GM21515 (cell line): ENCODE results near the gene ACSL6.

ENCODE experiments used
- ATAC-seq: cut with Tn5 transposase; IDR thresholded peaks from one replicate; pipeline ENCODE4 v1.9.1; 2021; ENCODE audit not compliant: unreplicated experiment

ACSL6 gene

DNA sequence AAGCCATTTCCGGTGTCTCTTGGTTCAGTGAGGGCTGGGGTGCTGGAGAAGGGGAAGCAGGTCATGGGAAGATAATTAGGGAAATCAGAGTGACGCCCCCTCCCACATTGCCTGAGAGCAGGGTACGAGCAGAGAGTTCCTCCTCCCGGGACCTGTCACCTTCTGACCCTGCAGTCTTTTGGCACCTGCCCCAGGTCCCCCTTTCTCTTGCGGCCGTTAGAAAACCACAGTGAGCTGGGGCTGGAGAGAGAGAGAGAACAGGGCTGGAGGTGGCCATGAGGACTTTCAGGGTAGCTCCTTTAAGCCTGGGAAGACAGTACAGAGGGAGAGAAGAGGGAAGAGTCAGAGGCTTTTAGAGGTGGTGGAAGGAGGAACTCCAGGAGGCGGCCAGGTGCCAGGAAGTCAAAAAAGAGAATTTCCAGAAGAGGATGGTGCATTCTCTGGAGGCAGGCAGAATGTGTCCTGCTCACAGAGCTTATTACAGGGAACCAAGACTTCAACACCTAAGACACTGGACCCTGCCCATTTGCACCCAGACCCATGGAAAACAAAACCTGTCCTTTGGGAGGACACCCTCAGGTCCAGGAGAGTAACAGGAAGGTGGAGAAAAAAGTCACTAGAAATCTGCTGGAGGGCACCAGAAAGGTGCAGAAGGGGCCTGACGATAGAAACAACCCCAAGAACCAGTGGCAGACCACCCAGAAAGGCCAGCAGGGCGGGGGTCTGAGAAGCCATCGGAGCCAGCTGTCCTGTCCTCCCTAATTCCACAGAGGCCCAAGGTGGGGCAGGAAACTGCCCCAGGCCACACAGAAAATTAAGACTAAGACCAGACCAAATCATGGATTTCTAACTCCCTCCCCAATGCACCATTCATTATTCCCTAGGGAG is 6.5 kb upstream of the ACSL6 start:
- ATAC-seq: no peak

DNA sequence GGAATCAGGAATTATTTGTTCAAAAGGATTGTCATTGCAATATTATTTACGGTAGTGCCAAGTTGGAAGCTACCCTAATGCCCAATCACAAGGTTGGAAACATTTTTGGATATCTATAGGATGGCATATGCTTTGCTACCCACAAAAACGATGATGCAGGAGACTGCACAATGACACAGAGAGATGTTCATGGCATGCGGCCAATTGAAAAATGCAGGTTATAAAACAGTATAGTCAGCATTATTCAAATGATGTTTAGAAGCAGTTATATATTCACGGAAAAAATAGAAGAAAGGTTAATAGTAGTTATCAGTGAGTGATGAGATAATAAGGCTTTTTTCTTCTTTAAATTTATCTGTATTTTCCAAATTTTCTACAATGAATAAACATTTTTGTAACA is 5.9 kb upstream of the ACSL6 start:
- no peak for ATAC-seq

DNA sequence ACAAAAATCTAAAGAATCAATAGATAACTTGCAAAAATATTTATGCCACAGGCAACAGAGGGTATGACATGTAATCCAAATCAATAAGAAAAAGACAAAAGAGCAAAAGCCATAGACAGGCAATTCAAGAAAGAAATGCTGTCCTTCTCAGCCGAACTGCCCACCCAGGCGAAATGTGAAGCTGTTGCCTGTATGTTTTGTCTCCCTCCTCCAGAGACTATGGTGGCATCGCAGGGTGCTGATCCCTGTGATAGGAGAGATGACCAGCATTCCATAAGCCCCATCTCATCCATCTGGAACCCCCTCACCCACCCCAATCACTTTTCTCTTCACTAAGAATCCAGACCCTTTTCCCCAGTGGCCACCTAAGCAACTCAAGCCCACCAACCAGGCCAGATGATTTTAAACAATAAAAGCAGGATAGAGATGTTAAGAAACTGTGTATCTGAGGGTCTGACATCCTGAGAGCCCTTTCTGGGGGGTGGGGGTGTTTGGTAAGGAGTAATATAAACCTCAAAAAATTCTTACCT is 5.3 kb upstream of the ACSL6 start:
- ATAC-seq: no peak

DNA sequence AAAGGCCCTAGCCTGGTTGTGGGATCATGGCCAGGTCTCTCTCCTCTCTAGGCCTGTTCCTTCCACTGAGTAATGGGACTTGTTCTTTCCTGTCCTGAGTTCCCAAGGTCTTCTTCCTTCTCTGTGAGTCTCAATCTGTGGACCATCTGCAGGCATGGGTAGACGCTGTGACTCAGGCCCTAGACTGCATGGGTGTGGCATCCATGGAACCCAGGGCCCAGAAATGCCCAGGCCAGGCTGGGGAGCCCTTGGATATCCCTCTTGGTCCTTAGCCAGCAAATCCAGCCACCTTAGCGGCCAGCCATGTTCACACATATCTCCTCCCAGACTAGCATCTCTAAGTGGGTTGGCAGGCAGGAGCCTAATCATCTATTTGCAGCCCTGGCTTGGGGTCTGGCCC is 2.3 kb upstream of the ACSL6 start:
- no peak for ATAC-seq

DNA sequence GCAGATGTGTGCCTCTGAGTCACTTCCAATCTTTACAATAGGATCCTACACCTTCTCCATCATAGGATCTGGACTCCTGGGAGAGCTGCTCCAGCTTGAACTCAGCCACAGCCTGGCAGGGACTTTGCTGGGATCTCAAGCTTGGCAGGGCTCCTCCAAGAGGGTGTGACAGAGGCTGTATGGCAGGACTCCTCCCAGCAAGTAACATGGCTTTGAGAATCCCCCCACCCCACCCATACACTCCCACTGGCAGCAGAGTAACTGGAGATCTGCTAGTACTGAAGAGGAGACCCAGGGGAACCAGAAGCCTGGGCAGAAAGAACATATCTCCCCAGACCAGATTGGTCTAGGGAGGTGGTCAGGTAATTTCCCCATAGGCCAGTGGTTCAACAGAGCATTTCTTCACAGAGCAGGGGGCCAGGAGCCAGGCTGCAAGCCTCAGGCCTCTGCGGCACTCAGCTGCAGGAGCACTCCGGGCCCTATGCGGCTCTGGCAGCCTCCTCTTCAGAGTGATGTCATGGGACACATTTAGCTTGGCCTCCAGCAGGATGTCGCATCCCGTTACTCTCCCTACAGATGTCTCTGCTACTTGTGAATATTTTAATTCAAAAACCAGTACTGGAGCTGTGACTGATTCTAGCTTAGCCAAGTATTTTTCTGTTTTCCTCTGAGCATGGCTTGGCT is 1.7 kb upstream of the ACSL6 start:
- ATAC-seq: no peak

DNA sequence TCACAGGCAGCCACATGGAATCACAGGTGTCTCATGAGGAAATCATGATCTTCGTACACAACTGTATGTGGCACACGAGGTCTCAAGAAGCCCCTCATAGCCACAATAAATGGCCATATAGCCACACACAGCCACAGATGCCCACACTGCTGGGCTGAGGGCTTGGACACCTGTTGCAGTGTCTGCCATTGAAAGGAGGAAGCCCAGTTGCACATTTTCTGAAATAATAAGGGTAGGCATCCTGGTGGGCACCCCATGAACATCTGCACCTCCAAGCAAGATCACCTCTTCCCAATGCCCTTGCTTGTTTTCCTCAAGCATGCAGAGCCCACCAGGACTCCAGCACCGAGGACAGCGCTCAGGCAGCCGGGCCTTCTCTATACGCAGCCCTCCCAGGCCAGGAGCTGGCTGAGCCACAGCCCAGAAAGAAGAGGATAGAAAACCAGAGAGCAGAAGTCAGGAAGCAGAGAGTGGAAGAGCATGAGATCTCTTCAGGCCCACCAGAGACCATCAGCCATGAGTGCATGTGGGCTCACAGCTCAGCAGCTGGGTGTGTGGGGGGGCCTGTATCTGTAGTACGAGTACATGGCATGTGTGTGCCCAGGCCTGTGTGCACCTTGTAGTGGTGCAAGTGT is 1.0 kb upstream of the ACSL6 start:
- no peak for ATAC-seq

DNA sequence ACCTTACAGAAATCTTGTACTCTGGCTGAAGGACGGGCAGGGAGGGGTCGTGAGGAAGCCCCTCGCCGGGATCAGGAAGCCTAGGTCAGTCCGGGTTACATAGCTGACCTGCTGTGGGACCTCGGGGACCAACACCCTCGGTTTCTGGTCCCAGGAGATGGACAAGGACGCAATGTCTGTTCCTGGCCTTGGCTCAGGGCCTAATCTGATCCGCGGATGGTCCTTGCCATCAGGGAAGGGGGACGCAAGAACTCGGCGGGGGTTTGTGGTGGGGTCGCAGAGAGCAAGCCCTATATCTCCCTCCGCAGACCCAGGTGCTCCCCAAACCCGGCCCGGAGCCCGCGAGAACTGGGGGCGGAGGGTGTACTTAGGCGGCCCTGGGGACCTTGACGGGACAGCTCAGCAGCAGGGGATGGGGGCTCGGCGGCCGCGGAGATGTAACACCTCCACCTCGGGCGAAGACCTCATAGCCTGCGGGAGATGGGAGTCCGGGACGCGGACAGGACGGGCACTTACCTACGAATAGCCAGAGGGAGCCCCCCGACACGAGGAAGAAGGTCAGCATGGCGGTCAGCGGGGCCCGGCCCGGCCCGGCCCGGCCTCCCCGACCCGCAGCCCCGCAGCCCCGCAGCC is 353 bp downstream of the ACSL6 start:
- ATAC-seq: no peak

DNA sequence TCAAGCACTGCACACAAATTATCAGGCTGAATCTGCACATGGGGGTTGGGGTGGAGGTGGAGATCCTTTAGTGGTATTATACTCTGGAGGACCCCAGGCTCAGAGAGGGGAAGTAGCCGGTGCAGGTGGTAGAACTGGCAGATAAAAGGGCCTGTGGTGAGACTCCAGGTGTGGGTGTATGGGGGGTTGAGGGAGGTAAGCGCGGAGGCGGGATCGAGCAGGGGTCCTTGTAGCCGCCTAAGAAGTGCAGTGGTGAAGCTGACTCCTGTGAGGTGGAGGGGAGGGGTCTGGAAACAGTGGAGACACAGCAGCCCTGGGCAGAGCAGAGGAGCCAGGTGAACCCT is 841 bp downstream of the ACSL6 start:
- no peak for ATAC-seq

DNA sequence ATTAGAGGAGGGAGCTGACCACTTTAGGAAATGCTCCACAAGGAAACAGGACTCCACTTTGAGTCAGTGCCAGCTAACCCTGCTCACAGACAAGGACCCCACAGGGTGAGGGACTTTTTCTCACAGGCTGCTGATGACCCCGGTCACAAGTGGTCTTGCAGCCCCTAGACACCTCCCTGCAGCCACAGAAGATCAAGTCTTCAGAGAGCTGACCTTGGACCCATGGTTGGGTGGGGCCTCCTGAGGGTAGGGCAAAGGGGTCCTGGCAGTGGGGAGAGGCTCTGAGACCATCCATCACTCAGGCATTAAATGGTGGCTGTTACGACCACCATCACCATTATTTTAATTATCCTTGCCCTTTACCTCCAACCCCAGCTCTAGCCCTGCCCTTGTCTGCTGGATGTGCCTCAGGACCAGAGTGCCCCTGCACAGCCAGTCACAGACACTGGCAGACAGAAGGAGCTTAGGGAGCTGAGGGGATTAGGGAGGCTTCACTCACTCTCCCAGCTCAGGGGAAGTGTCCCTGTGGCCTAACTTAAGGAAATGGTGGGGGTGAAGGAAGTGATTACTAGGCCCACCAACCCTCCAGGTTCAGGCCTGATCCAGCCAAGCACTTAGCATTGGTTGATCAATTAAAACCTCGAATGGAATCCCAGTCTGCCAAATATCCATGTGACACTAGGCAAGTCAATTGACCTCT is 1.6 kb downstream of the ACSL6 start:
- ATAC-seq: no peak

DNA sequence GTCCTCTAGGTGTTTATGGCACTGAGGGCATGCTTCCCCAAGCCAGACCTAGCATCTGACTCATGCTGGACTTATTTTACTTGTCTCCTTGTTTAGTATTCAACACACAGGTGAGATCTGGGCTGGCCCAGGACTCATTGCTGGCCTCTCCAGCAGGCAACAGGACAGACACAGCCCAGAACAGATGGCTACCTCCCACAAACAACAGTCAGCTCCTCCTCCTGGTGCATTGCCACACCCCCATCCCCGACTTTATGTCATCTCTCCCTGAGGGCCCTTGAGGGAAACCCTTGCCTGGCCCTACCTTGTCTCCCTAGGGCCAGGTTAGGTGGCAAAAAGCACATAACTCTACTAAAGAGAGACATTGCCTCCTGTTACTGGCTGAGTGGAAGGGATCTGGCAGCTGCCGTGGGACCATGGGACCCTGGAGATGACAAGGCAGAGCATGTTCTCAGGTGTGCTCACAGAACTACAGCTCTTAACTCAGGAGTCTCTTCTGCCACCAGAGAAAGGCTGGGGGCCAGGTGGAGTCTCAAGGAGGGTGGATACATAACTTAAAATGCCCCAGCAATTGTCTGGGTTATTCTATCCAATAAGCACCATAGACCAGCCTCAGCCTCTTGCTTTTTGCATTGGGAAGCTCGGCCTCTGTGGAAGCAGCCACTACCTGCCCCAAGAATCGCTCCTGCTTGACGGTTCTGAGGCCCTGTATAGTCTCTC is 2.3 kb downstream of the ACSL6 start:
- ATAC-seq: no peak

DNA sequence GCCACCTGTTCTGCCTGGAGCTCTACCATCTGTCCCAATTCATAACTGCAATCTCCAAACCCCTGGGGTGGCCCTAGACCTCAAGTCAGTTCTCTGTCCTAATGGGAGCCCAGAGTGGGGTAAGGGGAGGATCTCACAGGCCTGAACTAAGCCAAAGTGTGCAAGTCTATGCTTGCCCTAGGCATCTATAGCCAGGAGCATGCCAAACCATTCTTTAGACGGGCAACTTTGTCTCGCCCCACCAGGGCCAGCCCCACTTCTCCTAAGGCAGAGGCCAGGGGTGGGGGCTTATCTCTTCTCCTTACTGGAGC is 3.3 kb downstream of the ACSL6 start:
- ATAC-seq: no peak

DNA sequence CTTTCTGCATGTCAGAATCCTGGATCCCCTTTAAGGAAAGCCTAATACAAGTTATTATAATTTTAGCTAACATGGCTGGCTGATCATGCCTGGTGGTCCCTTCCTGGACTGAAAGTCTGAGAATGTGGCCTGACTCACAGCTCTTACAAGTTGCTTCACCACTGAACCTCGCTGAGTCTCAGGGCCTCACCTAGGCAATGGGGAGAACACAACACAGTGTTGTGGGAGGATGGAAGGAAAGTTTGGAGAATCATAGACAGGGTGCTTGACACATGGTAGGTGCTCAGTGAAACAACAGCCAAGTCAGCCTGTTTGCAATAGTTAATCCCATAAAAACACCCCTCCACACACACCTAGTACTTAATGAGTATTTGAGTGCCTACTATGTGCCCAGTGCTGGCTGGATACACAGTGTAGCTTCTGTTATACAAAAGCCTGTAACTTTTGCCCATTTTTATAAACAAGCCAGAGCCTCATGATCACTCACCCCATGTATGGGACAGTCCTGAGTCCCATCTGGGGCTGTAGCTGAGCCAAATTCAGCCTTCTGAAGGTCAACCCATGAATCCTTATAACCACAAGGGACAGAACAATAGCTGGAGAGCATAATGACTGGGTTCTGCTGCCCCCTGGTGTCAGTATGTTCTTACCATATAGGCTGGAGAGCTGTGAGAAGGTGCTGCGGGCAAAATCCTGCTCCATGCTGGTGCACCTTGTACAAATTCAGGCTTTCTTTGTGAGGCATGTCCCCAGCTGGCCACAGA is 3.9 kb downstream of the ACSL6 start:
- peak; percentile 80 for ATAC-seq

DNA sequence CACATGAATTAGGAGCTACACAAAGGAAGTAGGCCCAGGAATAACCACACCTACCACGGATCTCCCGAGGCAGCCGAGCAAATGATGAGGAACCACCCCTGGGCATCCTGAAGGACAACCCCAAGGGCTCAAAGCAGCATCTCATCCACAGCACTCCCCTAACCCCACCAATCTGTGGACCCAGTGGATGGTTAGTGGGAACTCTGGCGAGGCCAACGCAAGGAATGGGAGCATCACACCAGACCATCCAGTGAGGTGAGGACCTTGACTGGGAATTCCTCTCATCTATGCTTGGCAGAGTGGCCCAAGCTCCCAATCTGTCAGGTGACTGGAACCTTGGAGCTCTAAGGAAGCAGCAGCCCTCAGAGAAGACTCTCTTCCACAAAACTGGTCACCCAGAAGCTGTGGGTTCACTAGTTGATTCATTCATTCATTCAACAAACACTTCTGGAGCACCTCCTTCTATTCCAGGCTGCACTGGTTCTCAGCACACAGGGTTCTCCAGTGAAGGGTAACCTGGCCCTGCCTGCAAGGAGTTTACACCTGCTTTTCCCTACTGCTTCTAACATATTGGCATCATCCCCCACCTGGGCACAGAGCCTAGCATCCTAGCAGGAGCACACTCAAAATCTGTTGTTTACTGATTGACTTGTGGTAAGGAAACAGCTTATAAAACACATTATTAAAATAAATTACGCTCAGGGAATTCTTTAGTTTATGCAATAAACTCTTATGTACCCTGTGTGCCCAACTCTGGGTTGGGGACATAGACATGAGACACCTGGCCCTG is 4.9 kb downstream of the ACSL6 start:
- no peak for ATAC-seq

DNA sequence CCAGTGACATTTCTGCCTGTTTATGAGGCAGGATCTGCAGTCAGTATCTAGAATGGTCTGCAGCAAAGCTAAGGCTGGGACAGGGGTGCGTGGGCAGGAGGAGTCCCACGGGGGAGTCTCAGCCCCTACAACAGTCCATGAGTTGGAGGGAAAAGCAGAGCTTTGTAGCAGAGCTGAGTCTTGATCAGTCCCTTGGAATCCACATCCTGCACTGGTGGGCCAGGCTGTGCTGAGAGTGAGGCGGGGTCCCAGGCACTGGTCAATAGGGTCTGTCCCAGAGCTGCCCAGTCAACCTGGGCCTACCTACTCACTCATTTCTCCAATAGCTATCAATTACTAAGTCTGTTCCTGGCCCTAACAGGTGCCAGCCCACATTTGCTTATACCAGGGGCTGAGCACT is 5.9 kb downstream of the ACSL6 start:
- ATAC-seq: no peak

DNA sequence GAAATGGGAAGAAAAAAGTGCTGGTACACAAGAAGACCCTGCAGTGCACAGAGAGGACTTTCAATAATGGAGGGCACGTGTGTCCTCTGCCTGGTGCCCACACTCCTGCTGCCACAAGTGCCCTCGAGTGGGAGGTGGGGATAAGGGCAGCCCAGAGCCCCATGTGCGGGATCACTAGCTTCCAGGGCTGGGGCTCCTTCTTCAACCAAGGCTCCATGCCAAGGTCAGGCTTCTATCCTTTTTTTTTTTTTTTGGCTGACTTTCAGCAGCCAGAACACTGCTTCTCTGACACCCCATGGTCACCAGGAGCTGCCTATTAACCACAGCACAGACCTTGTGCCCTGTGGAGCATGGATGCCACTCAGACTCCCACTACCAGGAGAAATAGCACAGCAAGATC is 7.5 kb downstream of the ACSL6 start:
- no peak for ATAC-seq

DNA sequence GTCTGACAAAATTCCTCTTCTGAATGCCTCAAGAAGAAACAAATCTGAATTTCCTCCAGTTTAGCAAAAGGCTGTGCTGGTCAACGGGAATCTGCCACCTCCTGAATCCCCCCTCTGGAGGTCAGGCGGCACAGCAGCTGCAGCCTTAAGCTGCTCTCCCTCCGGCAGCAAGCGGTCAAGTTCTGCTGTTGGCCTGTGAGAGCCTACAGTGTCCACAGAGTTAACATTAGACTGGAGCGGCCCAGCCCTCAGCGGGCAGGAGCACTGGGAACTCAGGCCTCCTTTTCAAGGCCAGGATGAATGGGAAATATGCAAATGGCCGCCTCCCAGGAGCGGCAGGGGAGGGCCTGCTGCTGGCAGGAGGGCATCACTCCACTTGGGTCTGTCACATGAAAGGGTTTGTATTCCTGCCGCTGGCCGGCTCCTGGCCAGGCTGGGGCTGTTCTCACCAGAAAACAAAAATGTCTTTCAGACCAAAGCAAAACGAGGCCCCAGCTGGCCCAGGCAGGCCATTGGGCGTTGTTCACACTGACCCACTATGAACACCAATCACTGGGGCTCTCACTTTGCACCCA is 8.2 kb downstream of the ACSL6 start:
- no peak for ATAC-seq

DNA sequence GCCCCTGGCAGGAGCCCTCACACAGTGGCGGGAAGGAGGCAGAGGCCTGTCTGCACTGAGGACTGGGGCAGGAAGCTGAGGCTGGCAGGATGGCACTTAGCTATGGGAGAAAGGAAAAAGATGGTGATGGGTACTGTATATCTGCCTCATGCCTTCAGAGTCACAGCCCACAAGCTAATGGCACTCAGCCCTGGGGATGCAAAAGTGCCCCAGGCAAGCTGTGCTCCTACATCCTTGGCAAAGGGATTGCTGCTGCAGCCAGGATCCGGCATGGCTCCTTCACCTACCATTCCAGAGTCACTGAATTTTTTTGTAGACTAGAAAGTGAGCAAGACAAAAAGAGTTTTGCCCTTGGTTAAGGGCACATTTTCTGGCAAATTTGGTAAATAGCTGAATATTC is 8.7 kb downstream of the ACSL6 start:
- ATAC-seq: no peak
